Smooth muscle cell (in vitro differentiated cells): ENCODE measurements around the gene FGD4. TPM values are rescaled to one million over a fixed set of nuclear protein-coding genes. Genes with fewer than 3 reads are reported as not detected.

ENCODE experiments used
- DNase-seq: peaks from one replicate; lab custom pipeline; 2025; ENCODE audit not compliant: unreplicated experiment; lab: John Stamatoyannopoulos, UW
- H2AFZ ChIP-seq: fragments of 200-600 bp; sonication (generic); 2 replicates; pipeline ENCODE4 v1.6.0; 2016; ENCODE audit warnings: antibody characterized with exemption, low read depth, mild to moderate bottlenecking
- H3F3A ChIP-seq: fragments of 200-600 bp; sonication (generic); 2 replicates; pipeline ENCODE4 v1.6.0; 2017; ENCODE audit warnings: antibody characterized with exemption, low read depth
- H3K27ac ChIP-seq: fragments of 200-600 bp; sonication (generic); 2 replicates; pipeline ENCODE4 v1.5.1; 2016; ENCODE audit warnings: low read depth, mild to moderate bottlenecking
- H3K27me3 ChIP-seq: fragments of 200-600 bp; sonication (generic); 2 replicates; pipeline ENCODE4 v1.6.1; 2016; ENCODE audit warnings: low read depth, mild to moderate bottlenecking
- H3K36me3 ChIP-seq: fragments of 200-600 bp; sonication (generic); 2 replicates; pipeline ENCODE4 v1.5.1; 2016; ENCODE audit warnings: low read depth
- H3K4me1 ChIP-seq: fragments of 200-600 bp; sonication (generic); 2 replicates; pipeline ENCODE4 v1.5.1; 2016; ENCODE audit warnings: low read depth
- H3K4me2 ChIP-seq: fragments of 200-600 bp; sonication (generic); 2 replicates; pipeline ENCODE4 v1.6.0; 2016; ENCODE audit warnings: mild to moderate bottlenecking
- H3K4me3 ChIP-seq: fragments of 200-600 bp; sonication (generic); 2 replicates; pipeline ENCODE4 v1.5.1; 2016; ENCODE audit warnings: mild to moderate bottlenecking
- H3K79me2 ChIP-seq: fragments of 200-600 bp; sonication (generic); 2 replicates; pipeline ENCODE4 v1.6.0; 2016; ENCODE audit warnings: low read depth, mild to moderate bottlenecking
- H3K9ac ChIP-seq: fragments of 200-600 bp; sonication (generic); 2 replicates; pipeline ENCODE4 v1.6.0; 2016; ENCODE audit warnings: low read depth
- H3K9me3 ChIP-seq: fragments of 200-600 bp; sonication (generic); replicated peaks from 2 replicates; pipeline ENCODE4 v1.5.1; 2016; ENCODE audit warnings: low read depth
- H4K20me1 ChIP-seq: fragments of 200-600 bp; sonication (generic); 2 replicates; pipeline ENCODE4 v1.6.0; 2016; ENCODE audit warnings: low read depth
- WGBS: methylation state at CpG from one replicate; pipeline ENCODE4 v1.1.7; 2016; ENCODE audit warnings: low lambda C conversion rate; 5-methylcytosine and 5-hydroxymethylcytosine counted together
- polyA plus RNA-seq: library from polyadenylated mRNA; unstranded; fragments of >200 nt; fragmentation: Nextera tagmentation; extraction: Ambion mirVana; gene quantifications from 2 replicates; pipeline ENCODE4 v1.2.1, GENCODE V29; 2016
- total RNA-seq: library from RNA; depleted of rRNA; stranded (reverse); fragments of >200 nt; gene quantifications from 2 replicates; pipeline ENCODE4 v1.2.3, GENCODE V29; 2014
- TF ChIP-seq, protein P1 (sequence below): fragments of 200-600 bp; sonication (generic); IDR thresholded peaks from 2 replicates; pipeline ENCODE4 v1.5.1; 2017; ENCODE audit warnings: borderline replicate concordance, mild to moderate bottlenecking, antibody characterized with exemption; ENCODE audit not compliant: insufficient read depth, poor library complexity, severe bottlenecking

Gene FGD4
- total and polyA plus RNA-seq, 2 experiments from 2014 or later, result 0.42 to 5.8 TPM

GRCh38 chr12:32483499-32483898 is 84.1 kb downstream of the FGD4 start:
- Histone ChIP-seq H3K4me3 (no peak overlapping the region), H3K36me3 (no peaks in the 10 kb centered on the region), H3F3A (no peaks in the 10 kb centered on the region), H3K9me3 (no peaks in the 10 kb centered on the region), H3K27ac (no peak overlapping the region), H3K79me2 (no peaks in the 10 kb centered on the region), H3K4me2 (no peak overlapping the region), H4K20me1 (no peaks in the 10 kb centered on the region), H2AFZ (no peak overlapping the region), H3K27me3 (no peaks in the 10 kb centered on the region), H3K9ac (no peak overlapping the region), H3K4me1 (peaks cover 5% of the 10 kb centered on the region)
- TF ChIP-seq, protein P1, sequence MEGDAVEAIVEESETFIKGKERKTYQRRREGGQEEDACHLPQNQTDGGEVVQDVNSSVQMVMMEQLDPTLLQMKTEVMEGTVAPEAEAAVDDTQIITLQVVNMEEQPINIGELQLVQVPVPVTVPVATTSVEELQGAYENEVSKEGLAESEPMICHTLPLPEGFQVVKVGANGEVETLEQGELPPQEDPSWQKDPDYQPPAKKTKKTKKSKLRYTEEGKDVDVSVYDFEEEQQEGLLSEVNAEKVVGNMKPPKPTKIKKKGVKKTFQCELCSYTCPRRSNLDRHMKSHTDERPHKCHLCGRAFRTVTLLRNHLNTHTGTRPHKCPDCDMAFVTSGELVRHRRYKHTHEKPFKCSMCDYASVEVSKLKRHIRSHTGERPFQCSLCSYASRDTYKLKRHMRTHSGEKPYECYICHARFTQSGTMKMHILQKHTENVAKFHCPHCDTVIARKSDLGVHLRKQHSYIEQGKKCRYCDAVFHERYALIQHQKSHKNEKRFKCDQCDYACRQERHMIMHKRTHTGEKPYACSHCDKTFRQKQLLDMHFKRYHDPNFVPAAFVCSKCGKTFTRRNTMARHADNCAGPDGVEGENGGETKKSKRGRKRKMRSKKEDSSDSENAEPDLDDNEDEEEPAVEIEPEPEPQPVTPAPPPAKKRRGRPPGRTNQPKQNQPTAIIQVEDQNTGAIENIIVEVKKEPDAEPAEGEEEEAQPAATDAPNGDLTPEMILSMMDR, result no peak
- DNase-seq, result no peak

GRCh38 chr12:32483993-32484392 is 84.6 kb downstream of the FGD4 start:
- no peaks in the 10 kb centered on the region for H3K9me3 ChIP-seq
- TF ChIP-seq, protein P1, result no peak
- no peak overlapping the region for H3K4me2 ChIP-seq
- no peak for DNase-seq
- no peaks in the 10 kb centered on the region for H4K20me1 ChIP-seq
- 96% methylated on average over 1 of the region's 1 CpG for WGBS
- no peaks in the 10 kb centered on the region for H3K79me2 ChIP-seq
- H3K36me3 ChIP-seq, result no peaks in the 10 kb centered on the region
- H3F3A ChIP-seq, result no peaks in the 10 kb centered on the region
- no peak overlapping the region for H3K27ac ChIP-seq
- no peaks in the 10 kb centered on the region for H3K27me3 ChIP-seq
- H3K4me3 ChIP-seq, result no peak overlapping the region
- no peak overlapping the region for H2AFZ ChIP-seq
- H3K9ac ChIP-seq, result no peak overlapping the region
- peaks cover 5% of the 10 kb centered on the region for H3K4me1 ChIP-seq

DNA sequence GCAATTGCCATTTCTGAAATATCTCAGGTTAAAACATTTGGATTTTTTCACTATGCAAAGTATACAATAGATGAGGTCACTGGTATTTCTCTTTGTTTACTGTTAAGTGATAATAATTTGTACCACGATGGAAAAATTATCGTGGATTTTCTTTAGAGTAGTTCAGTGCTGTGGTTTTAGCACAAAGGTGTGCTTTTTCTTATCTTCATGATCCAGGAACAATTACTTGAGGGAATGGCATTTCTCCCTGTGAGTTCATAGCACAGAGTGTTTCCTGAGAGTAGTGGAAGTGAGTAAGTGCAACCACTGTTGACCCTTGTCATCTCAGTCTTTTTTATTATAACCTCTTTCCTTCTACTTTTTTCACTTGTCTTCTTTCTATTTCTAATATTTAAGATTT is 86.8 kb downstream of the FGD4 start:
- Histone ChIP-seq H3K36me3 (no peaks in the 10 kb centered on the region), H3F3A (no peaks in the 10 kb centered on the region), H3K9ac (no peak overlapping the region), H4K20me1 (no peaks in the 10 kb centered on the region), H3K9me3 (no peaks in the 10 kb centered on the region), H3K4me1 (peaks cover 5% of the 10 kb centered on the region), H3K27me3 (no peaks in the 10 kb centered on the region), H3K4me2 (no peak overlapping the region), H3K79me2 (no peaks in the 10 kb centered on the region), H3K4me3 (no peak overlapping the region), H3K27ac (no peak overlapping the region), H2AFZ (no peak overlapping the region)
- no peak for DNase-seq
- TF ChIP-seq, protein P1, result no peak
- 45% methylated on average over 2 of the region's 2 CpGs for WGBS

- Histone ChIP-seq H3K79me2 (no peaks in the 10 kb centered on the region), H2AFZ (no peak overlapping the region), H3K36me3 (no peaks in the 10 kb centered on the region), H3K4me1 (peaks cover 5% of the 10 kb centered on the region), H3K27me3 (no peaks in the 10 kb centered on the region), H3K4me3 (no peak overlapping the region), H4K20me1 (no peaks in the 10 kb centered on the region), H3F3A (no peaks in the 10 kb centered on the region), H3K9ac (no peak overlapping the region), H3K9me3 (no peaks in the 10 kb centered on the region), H3K27ac (no peak overlapping the region), H3K4me2 (no peak overlapping the region)
- DNase-seq, result no peak
- TF ChIP-seq, protein P1, result no peak
- WGBS, result 90% methylated on average over 2 of the region's 2 CpGs
Observed at GRCh38 chr12:32488132-32488531, 88.8 kb downstream of the FGD4 start.
